ENCODE data around the gene PPP1R14C.

DNA sequence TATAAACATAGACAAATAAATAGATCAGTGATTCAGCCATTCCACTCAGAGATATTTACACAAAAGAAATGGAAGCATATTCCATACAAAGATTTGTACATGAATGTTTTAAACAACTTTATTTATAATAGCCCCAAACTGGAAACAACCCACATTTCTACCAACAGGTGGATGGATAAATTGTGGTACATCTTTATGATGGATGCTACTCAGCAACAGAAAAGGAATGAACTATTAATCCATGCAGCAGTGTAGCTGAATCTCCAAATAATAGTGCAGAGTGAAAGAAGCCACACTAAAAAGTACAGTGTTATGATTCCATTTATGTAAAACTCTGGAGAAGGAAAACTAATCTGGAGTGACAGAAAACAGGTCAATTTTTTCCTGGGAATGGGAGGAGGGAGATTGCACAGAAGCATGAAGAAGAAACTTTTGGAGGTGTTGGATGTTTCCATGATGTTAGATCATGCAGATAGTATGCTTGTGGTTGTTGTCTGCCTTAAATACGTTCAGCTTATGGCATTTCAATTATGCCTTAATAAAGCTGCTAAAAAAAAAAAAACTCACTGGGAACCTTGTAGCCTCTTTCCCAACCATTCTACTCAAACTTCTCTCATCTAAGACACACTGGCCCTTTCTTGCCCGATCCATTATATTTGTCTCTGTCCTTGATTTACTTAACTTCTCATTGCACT is 100.9 kb downstream of the PPP1R14C start:
- TF ChIP-seq YY1 (IDR thresholded peaks at IDR 0.05; ENCODE audit: insufficient read depth, insufficient read length) = no peak
- no peak for TF ChIP-seq ZNF274 (IDR thresholded peaks at IDR 0.05; ENCODE audit: low read depth, low read length)
- TF ChIP-seq SUZ12 (IDR thresholded peaks at IDR 0.05; ENCODE audit: extremely low read depth, insufficient read depth, insufficient read length) = no peak
